B cell (primary cell): ENCODE results near the gene EPB41L3. TPM values are rescaled to one million over a fixed set of nuclear protein-coding genes. Genes with fewer than 3 reads are reported as not detected.

Experiments
- ATAC-seq: fragments of 200-7000 bp; cut with Tn5 transposase; one replicate; pipeline ENCODE4 v1.10.0; 2021; ENCODE audit warnings: low read depth, mild to moderate bottlenecking, moderate number of reproducible peaks, moderate library complexity
- CTCF ChIA-PET: fragments of 350-600 bp; sonication (Branson Sonifier 250); formaldehyde crosslinking; loops from one replicate; lab custom pipeline; 2021; ENCODE audit warnings: antibody characterized with exemption, inconsistent platforms; lab: Charles Lee
- POLR2A ChIA-PET: fragments of 350-600 bp; sonication (Branson Sonifier 250); formaldehyde crosslinking; loops from one replicate; lab custom pipeline; 2021; ENCODE audit warnings: antibody characterized with exemption; lab: Charles Lee
- DNase-seq: peaks from one replicate; pipeline ENCODE4 v3.0.0; 2013
- H2AFZ ChIP-seq: 2 replicates; pipeline ENCODE4 v1.6.1; 2012; ENCODE audit warnings: mild to moderate bottlenecking, low read depth, low read length; ENCODE audit not compliant: insufficient read depth, poor library complexity, severe bottlenecking
- H3K27ac ChIP-seq, 2 donors: 1 replicate in 1 of 2; 2 replicates in 1 of 2; pipeline ENCODE4 v1.5.1; 2012 to 2013; ENCODE audit warnings: low read length in 2 of 2, mild to moderate bottlenecking in 2 of 2, moderate library complexity in 1 of 2
- H3K27me3 ChIP-seq, 4 experiments: fragments of 200-600 bp in 1 of 4; sonication (generic) in 1 of 4; replicated peaks in 1 of 4; 1 replicate in 2 of 4; 2 replicates in 2 of 4; pipeline versions ENCODE4 v1.6.1 to v1.7.0; 2013 to 2016; ENCODE audit warnings: low read length in 3 of 4, mild to moderate bottlenecking in 2 of 4, mixed read lengths in 1 of 4, moderate library complexity in 1 of 4; ENCODE audit not compliant: insufficient read depth in 4 of 4, control insufficient read depth in 3 of 4; ENCODE audit errors: control extremely low read depth in 1 of 4
- H3K36me3 ChIP-seq, 2 experiments: replicated peaks in 1 of 2; 1 replicate in 1 of 2; 2 replicates in 1 of 2; pipeline versions ENCODE4 v1.6.1 to v1.7.1; 2013; ENCODE audit warnings: low read length in 1 of 2; ENCODE audit not compliant: insufficient read depth in 2 of 2, control insufficient read depth in 1 of 2; ENCODE audit errors: control extremely low read depth in 1 of 2, extremely low read depth in 1 of 2
- H3K4me1 ChIP-seq, 2 donors: fragments of 200-600 bp in 1 of 2; sonication (generic) in 1 of 2; 1 replicate in 1 of 2; 2 replicates in 1 of 2; pipeline versions ENCODE4 v1.5.1 to v1.6.1; 2013 to 2017; ENCODE audit warnings: low read length in 2 of 2; ENCODE audit not compliant: control insufficient read depth in 2 of 2, insufficient read depth in 2 of 2
- H3K4me2 ChIP-seq: replicated peaks from 2 replicates; pipeline ENCODE3; 2012; ENCODE audit warnings: mild to moderate bottlenecking, low read depth, low read length; ENCODE audit not compliant: poor library complexity, severe bottlenecking
- H3K4me3 ChIP-seq, 5 experiments: fragments of 200-600 bp in 1 of 5; sonication (generic) in 1 of 5; 1 replicate in 3 of 5; 2 replicates in 2 of 5; pipeline versions ENCODE4 v1.5.1 to v1.7.0; 2011 to 2016; ENCODE audit warnings: low read length in 4 of 5, mild to moderate bottlenecking in 4 of 5, low read depth in 2 of 5, control low read depth in 1 of 5, moderate library complexity in 1 of 5; ENCODE audit not compliant: insufficient read depth in 1 of 5; ENCODE audit errors: control extremely low read depth in 1 of 5, extremely low read depth in 1 of 5
- H3K79me2 ChIP-seq: fragments of 200-600 bp; sonication (generic); one replicate; pipeline ENCODE4 v1.6.0; 2016; ENCODE audit warnings: low read length; ENCODE audit not compliant: control insufficient read depth, insufficient read depth
- H3K9ac ChIP-seq: fragments of 200-600 bp; sonication (generic); 2 replicates; pipeline ENCODE4 v1.6.1; 2017; ENCODE audit warnings: mild to moderate bottlenecking, low read length, moderate library complexity
- H3K9me3 ChIP-seq, 3 donors: one replicate each; pipeline versions ENCODE4 v1.6.1 to v1.7.1; 2013; ENCODE audit warnings: low read length in 2 of 3; ENCODE audit not compliant: control insufficient read depth in 2 of 3, insufficient read depth in 1 of 3; ENCODE audit errors: control extremely low read depth in 1 of 3
- H4K20me1 ChIP-seq: 2 replicates; pipeline ENCODE4 v1.6.0; 2012; ENCODE audit warnings: mild to moderate bottlenecking, low read length; ENCODE audit not compliant: insufficient read depth, control insufficient read depth, poor library complexity, severe bottlenecking
- H3K27ac Mint-ChIP-seq: one replicate; pipeline ENCODE4 v1.8.0; 2021; ENCODE audit warnings: mixed read lengths
- H3K27me3 Mint-ChIP-seq: one replicate; pipeline ENCODE4 v1.8.0; 2021; ENCODE audit warnings: mixed read lengths
- H3K4me1 Mint-ChIP-seq: one replicate; pipeline ENCODE4 v1.8.0; 2021; ENCODE audit warnings: mixed read lengths
- H3K4me3 Mint-ChIP-seq: one replicate; pipeline ENCODE4 v1.8.0; 2021; ENCODE audit warnings: mixed read lengths
- H3K9me3 Mint-ChIP-seq: one replicate; pipeline ENCODE4 v1.8.0; 2022; ENCODE audit warnings: mixed read lengths; ENCODE audit not compliant: insufficient read depth
- EZH2 ChIP-seq: IDR thresholded peaks from 2 replicates; pipeline ENCODE4 v1.6.1; 2012; ENCODE audit warnings: borderline replicate concordance, low read depth, mild to moderate bottlenecking, moderate library complexity, low read length; ENCODE audit not compliant: insufficient read depth, poor library complexity, severe bottlenecking
- WGBS: methylation state at CpG from one replicate; pipeline ENCODE4 v1.1.5; 2013; ENCODE audit warnings: missing lambda C conversion rate; ENCODE audit not compliant: insufficient coverage; 5-methylcytosine and 5-hydroxymethylcytosine counted together
- intact Hi-C: fragments of 100-400 bp; cut with micrococcal nuclease; formaldehyde crosslinking; loops from one replicate; pipeline ENCODE4 v1.10.0; 2022
- polyA plus RNA-seq: library from polyadenylated mRNA; depleted of rRNA; stranded (reverse); fragments of >200 nt; gene quantifications from 2 replicates; pipeline ENCODE4 v1.2.3, GENCODE V29; 2012
- total RNA-seq, 2 donors: library from RNA; stranded (reverse); fragments of 120-200 nt in 1 of 2; gene quantifications; 1 replicate in 1 of 2; 2 replicates in 1 of 2; pipeline versions ENCODE4 v1.2.3 to v1.2.4, GENCODE V29; 2013 to 2022
- TF ChIP-seq, protein P1 (sequence below): fragments of 200-600 bp; IDR thresholded peaks from one replicate; pipeline ENCODE4 v1.8.0; 2022; ENCODE audit warnings: antibody characterized with exemption, mild to moderate bottlenecking

The EPB41L3 gene
- total and polyA plus RNA-seq, 2 donors (not counting 1 experiment from before 2014, with no cell fraction given) = 0.57 to 0.58 TPM

DNA sequence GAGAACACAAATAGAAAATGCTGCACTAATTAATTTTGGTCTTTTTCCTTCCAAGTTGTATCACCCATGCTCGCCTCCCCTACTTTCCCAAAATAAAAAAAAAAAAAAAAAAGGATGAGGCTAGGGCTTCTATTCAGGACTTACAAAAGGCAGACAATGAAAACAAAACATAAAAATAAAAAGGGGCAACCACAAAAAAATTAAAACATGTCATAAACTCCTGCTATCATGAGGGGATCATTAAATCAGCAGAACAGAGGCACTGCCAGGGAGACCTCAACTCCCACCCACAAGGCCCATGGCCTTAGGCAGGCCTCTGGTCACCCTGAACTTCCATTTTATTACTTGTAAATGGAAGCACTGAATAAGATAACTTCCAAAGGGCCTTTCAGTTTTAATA is 23.3 kb downstream of the EPB41L3 start:
- peaks cover 7 to 8% of the 10 kb centered on the region in 2 donors for H3K4me1 ChIP-seq
- DNase-seq (no peak), ATAC-seq (no peak)
- H3K79me2 ChIP-seq = no peaks in the 10 kb centered on the region
- Mint-ChIP-seq H3K9me3 (no peaks in the 10 kb centered on the region), H3K4me3 (no peak overlapping the region), H3K27ac (no peak overlapping the region), H3K4me1 (peaks cover 9% of the 10 kb centered on the region), H3K27me3 (peaks cover 21% of the 10 kb centered on the region)
- ChIA-PET CTCF (no interaction called here), POLR2A (no interaction called here)
- no peaks in the 10 kb centered on the region for H3K36me3 ChIP-seq
- intact Hi-C loops = no loop called here
- no peak overlapping the region for H3K4me3 ChIP-seq
- H3K27me3 ChIP-seq = no peaks in the 10 kb centered on the region
- no CpG with 5 or more reads among the region's 1 CpG for WGBS
- H3K4me2 ChIP-seq = no peak overlapping the region
- TF ChIP-seq EZH2 = no peak
- TF ChIP-seq, protein P1, sequence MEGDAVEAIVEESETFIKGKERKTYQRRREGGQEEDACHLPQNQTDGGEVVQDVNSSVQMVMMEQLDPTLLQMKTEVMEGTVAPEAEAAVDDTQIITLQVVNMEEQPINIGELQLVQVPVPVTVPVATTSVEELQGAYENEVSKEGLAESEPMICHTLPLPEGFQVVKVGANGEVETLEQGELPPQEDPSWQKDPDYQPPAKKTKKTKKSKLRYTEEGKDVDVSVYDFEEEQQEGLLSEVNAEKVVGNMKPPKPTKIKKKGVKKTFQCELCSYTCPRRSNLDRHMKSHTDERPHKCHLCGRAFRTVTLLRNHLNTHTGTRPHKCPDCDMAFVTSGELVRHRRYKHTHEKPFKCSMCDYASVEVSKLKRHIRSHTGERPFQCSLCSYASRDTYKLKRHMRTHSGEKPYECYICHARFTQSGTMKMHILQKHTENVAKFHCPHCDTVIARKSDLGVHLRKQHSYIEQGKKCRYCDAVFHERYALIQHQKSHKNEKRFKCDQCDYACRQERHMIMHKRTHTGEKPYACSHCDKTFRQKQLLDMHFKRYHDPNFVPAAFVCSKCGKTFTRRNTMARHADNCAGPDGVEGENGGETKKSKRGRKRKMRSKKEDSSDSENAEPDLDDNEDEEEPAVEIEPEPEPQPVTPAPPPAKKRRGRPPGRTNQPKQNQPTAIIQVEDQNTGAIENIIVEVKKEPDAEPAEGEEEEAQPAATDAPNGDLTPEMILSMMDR = no peak
- no peak overlapping the region for H3K9ac ChIP-seq
- H2AFZ ChIP-seq = no peak overlapping the region
- H4K20me1 ChIP-seq = no peaks in the 10 kb centered on the region
- H3K27ac ChIP-seq = no peak overlapping the region
- H3K9me3 ChIP-seq = no peaks in the 10 kb centered on the region

GRCh38 chr18:5519448-5520298 is 24.1 kb downstream of the EPB41L3 start:
- ChIA-PET POLR2A (no interaction called here), CTCF (no interaction called here)
- no peak for TF ChIP-seq EZH2
- TF ChIP-seq, protein P1 = no peak
- Histone ChIP-seq H2AFZ (no peak overlapping the region), H3K9ac (no peak overlapping the region), H3K4me3 (no peak overlapping the region), H3K36me3 (no peaks in the 10 kb centered on the region), H3K27me3 (no peaks in the 10 kb centered on the region), H3K79me2 (no peaks in the 10 kb centered on the region), H4K20me1 (no peaks in the 10 kb centered on the region), H3K4me2 (no peak overlapping the region), H3K27ac (no peak overlapping the region), H3K4me1 (peaks cover 10 to 13% of the 10 kb centered on the region in 2 donors), H3K9me3 (no peaks in the 10 kb centered on the region)
- Mint-ChIP-seq H3K27me3 (peaks cover 17% of the 10 kb centered on the region), H3K4me3 (no peak overlapping the region), H3K4me1 (peaks cover 13% of the 10 kb centered on the region), H3K9me3 (no peaks in the 10 kb centered on the region), H3K27ac (no peak overlapping the region)
- no peak for DNase-seq
- no peak for ATAC-seq
- intact Hi-C loops = no loop called here
- 96% methylated on average over 5 of the region's 10 CpGs for WGBS
